ENCODE data around the gene TMA7.

GRCh38 chr3:48465237-48465530, 25.1 kb downstream of the TMA7 start:
- TF ChIP-seq CTCF (IDR thresholded peaks at IDR 0.05; ENCODE audit: poor library complexity, severe bottlenecking) (no peak), REST (IDR thresholded peaks at IDR 0.05; ENCODE audit: borderline replicate concordance) (no peak), EZH2 (IDR thresholded peaks at IDR 0.05; ENCODE audit: borderline replicate concordance, insufficient read depth, low read length, poor library complexity, severe bottlenecking) (no peak)

Data from neural cell (in vitro differentiated cells).